ENCODE results near the gene PEX3.

DNA sequence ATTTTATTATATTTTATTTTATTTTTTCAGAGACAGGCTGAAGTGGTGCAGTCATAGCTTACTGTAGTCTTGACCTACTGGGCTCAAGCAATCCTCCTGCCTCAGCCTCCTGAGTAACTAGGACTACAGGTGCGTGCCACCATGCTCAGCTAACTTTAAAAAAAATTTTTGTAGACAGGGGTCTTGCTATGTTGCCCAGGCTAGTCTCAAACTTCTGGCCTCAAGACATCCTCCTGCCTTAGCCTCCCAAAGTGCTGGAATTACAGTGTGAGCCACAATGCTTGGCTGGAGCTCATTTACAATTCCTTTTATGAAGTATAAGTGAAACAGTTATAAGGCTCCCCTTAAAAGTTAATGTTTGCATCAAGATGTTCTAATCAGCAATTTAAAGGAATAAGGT lies 46.4 kb downstream of the PEX3 start:
- TF ChIP-seq BACH2 (CRISPR knock-in tag; IDR thresholded peaks at IDR 0.05; ENCODE audit: borderline replicate concordance) (no peak), CREB5 (CRISPR knock-in tag; IDR thresholded peaks at IDR 0.05; ENCODE audit: low read depth) (no peak), SNAI2 (CRISPR knock-in tag; IDR thresholded peaks at IDR 0.05) (no peak)
- TF ChIP-seq, protein P1, sequence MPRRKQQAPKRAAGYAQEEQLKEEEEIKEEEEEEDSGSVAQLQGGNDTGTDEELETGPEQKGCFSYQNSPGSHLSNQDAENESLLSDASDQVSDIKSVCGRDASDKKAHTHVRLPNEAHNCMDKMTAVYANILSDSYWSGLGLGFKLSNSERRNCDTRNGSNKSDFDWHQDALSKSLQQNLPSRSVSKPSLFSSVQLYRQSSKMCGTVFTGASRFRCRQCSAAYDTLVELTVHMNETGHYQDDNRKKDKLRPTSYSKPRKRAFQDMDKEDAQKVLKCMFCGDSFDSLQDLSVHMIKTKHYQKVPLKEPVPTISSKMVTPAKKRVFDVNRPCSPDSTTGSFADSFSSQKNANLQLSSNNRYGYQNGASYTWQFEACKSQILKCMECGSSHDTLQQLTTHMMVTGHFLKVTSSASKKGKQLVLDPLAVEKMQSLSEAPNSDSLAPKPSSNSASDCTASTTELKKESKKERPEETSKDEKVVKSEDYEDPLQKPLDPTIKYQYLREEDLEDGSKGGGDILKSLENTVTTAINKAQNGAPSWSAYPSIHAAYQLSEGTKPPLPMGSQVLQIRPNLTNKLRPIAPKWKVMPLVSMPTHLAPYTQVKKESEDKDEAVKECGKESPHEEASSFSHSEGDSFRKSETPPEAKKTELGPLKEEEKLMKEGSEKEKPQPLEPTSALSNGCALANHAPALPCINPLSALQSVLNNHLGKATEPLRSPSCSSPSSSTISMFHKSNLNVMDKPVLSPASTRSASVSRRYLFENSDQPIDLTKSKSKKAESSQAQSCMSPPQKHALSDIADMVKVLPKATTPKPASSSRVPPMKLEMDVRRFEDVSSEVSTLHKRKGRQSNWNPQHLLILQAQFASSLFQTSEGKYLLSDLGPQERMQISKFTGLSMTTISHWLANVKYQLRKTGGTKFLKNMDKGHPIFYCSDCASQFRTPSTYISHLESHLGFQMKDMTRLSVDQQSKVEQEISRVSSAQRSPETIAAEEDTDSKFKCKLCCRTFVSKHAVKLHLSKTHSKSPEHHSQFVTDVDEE (CRISPR knock-in tag; IDR thresholded peaks at IDR 0.05), result no peak

Measured in SK-N-SH treated with all-trans-retinoic acid at 6 μM for 48 hours (cell line).